C4-2B (cell line): ENCODE data around the gene TTC39A.

Source experiments
- H3K27ac ChIP-seq: fragments of 450-650 bp; 2 replicates; pipeline ENCODE4 v1.5.1; 2017
- ZFX ChIP-seq: fragments of 450-650 bp; IDR thresholded peaks from 2 replicates; pipeline ENCODE4 v1.6.1; 2017
- TF ChIP-seq, protein P1 (sequence below): fragments of 450-650 bp; conservative IDR thresholded peaks from 2 replicates; pipeline ENCODE4 v1.5.1; 2017; ENCODE audit warnings: mild to moderate bottlenecking

TTC39A gene

DNA sequence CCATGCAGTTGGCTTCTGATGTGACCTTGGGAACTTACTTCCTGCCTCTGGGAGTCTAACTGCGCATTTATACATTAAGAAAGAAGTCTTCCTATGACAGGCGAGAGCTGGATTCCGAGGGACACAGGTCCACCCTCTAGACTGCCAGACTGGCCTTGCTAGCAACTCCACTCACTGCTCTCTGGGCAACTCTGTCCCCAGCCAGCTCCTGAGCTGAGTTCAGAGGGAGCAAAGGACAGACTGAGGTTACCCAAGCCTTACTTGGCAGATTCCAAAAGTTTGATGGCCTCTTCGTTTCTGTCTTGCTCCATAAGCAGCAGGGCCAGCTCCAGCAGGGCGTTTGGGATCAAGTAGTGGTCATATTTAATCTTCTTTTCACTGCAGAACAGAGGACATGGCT is 41.8 kb downstream of the TTC39A start:
- TF ChIP-seq ZFX, result no peak
- TF ChIP-seq, protein P1, sequence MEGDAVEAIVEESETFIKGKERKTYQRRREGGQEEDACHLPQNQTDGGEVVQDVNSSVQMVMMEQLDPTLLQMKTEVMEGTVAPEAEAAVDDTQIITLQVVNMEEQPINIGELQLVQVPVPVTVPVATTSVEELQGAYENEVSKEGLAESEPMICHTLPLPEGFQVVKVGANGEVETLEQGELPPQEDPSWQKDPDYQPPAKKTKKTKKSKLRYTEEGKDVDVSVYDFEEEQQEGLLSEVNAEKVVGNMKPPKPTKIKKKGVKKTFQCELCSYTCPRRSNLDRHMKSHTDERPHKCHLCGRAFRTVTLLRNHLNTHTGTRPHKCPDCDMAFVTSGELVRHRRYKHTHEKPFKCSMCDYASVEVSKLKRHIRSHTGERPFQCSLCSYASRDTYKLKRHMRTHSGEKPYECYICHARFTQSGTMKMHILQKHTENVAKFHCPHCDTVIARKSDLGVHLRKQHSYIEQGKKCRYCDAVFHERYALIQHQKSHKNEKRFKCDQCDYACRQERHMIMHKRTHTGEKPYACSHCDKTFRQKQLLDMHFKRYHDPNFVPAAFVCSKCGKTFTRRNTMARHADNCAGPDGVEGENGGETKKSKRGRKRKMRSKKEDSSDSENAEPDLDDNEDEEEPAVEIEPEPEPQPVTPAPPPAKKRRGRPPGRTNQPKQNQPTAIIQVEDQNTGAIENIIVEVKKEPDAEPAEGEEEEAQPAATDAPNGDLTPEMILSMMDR, result no peak
- H3K27ac ChIP-seq, result no peak overlapping the region

DNA sequence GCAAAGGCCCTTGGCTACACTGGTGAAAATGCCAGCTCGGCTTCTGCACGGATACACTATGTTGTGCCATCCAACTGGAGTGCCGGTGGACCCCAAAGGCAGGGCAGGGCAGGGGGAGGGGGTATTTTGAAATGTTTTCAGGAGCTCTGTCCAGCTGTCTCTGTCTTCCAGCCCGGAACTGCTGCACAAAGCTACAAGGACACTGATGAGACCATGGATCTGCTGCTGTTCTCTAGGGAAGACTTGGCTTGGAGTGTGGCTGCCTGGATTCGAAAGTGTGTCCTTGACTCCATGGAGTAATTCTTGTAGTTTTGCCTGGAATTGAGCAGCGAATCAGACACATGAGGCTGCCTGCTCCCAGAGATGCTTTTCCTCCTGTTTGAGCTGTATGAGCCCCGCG is 42.4 kb downstream of the TTC39A start:
- no peak overlapping the region for H3K27ac ChIP-seq
- no peak for TF ChIP-seq ZFX
- TF ChIP-seq, protein P1, result no peak

GRCh38 chr1:51285055-51285454 is 45.3 kb downstream of the TTC39A start:
- H3K27ac ChIP-seq, result no peak overlapping the region
- TF ChIP-seq, protein P1, result no peak
- no peak for TF ChIP-seq ZFX

DNA sequence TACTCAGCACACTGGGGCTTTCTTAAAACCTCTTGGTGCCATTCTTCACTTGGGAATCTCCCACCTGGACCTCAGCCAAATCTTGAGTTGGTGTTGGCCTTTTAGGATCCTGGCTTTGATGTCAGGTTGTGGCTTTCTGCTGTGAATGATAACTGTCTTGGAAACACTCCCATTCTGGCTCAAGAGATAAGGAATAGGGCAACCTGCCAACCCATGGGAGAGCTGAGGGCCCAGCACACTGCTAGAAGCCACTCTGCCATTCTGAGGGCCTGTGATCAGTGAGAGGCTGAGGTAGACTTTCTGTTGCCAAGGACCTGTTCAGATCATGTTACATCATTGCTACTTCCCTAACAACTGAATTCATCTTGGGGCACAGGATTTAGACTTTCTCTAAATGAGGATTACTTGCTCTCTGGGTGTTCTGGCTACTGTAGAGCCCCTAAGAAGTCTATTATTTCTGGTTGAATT is 45.8 kb downstream of the TTC39A start:
- TF ChIP-seq, protein P1, result no peak
- no peak for TF ChIP-seq ZFX

DNA sequence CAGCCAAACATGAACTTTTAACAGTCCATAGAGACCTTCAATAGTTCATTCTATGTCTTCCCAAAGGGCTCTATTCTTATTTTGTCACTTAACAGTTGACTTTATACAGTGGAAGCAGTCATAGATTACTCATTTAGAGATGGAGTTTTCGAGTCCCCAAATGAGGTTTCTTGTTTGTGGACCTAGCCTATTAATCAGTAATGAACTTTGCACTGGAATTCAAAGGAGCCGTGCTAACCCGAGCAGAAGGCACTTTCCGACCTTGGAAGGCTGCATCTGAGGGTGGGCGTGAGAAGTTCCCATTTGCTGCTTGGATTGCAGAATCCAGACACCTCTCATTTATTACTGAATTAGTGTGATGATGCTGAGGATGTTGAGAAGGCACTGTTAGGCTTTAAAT is 46.4 kb downstream of the TTC39A start:
- H3K27ac ChIP-seq, result no peak overlapping the region
- TF ChIP-seq ZFX, result no peak
- TF ChIP-seq, protein P1, result no peak

More for the DNA sequence above, 45.8 kb downstream of the TTC39A start:
- H3K27ac ChIP-seq, result no peak overlapping the region

DNA sequence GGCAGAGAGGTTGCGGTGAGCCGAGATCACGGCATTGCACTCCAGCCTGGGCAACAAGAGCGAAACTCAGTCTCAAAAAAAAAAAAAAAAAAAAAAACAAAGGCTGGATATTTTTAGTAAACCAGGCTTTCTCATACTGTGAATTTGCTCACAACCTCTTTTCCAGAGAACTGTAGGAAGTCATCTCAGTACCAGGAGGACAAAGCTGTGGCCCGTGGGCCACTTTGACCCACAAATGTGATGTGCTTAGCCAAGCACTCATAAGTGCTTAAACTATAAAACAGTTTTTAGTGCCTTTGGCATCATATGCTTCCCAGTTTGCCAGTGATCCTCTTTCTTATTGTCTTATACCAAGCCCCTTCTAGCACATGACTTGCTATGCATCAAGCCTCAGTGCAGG is 47.8 kb downstream of the TTC39A start:
- H3K27ac ChIP-seq, result no peak overlapping the region
- TF ChIP-seq ZFX, result no peak
- TF ChIP-seq, protein P1, result no peak

- no peak overlapping the region for H3K27ac ChIP-seq
- TF ChIP-seq, protein P1, result no peak
- TF ChIP-seq ZFX, result no peak
Measured at GRCh38 chr1:51281807-51282206, 48.6 kb downstream of the TTC39A start.
